ENCODE results near the gene SLC43A2. TPM values are rescaled to one million over a fixed set of nuclear protein-coding genes. Genes with fewer than 3 reads are reported as not detected.
A peak's percentile ranks its signal among the peaks of the same experiment; 100 is the strongest.

Gene SLC43A2
- total and polyA plus RNA-seq, 2 of the 13 experiments (the other 11 are each of a cell fraction or from before 2014, with no cell fraction given): 7.3 to 20.0 TPM

- TF ChIP-seq YEATS4 (CRISPR knock-in tag; IDR thresholded peaks at IDR 0.05; ENCODE audit: borderline replicate concordance): no peak
- no peak for TF ChIP-seq ZNF451 (CRISPR knock-in tag; IDR thresholded peaks at IDR 0.05)
- TF ChIP-seq ZHX1 (CRISPR knock-in tag; IDR thresholded peaks at IDR 0.05; ENCODE audit: low read depth): no peak
- TF ChIP-seq PRPF4 (IDR thresholded peaks at IDR 0.05; ENCODE audit: low read depth, low read length, poor library complexity, severe bottlenecking): no peak
- TF ChIP-seq, protein P1, sequence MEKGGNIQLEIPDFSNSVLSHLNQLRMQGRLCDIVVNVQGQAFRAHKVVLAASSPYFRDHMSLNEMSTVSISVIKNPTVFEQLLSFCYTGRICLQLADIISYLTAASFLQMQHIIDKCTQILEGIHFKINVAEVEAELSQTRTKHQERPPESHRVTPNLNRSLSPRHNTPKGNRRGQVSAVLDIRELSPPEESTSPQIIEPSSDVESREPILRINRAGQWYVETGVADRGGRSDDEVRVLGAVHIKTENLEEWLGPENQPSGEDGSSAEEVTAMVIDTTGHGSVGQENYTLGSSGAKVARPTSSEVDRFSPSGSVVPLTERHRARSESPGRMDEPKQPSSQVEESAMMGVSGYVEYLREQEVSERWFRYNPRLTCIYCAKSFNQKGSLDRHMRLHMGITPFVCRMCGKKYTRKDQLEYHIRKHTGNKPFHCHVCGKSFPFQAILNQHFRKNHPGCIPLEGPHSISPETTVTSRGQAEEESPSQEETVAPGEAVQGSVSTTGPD (CRISPR knock-in tag; IDR thresholded peaks at IDR 0.05): no peak
- TF ChIP-seq ZNF816 (CRISPR knock-in tag; IDR thresholded peaks at IDR 0.05; ENCODE audit: borderline replicate concordance): no peak
- TF ChIP-seq NFATC3 (CRISPR knock-in tag; IDR thresholded peaks at IDR 0.05): no peak
- no peak for TF ChIP-seq AGO2 (optimal IDR thresholded peaks at IDR 0.05; ENCODE audit: low read depth, low read length)
- peak; percentile 45 for TF ChIP-seq ZFX (CRISPR knock-in tag; IDR thresholded peaks at IDR 0.05; ENCODE audit: low read depth)
- no peak for TF ChIP-seq TSC22D2 (CRISPR knock-in tag; IDR thresholded peaks at IDR 0.05; ENCODE audit: borderline replicate concordance)
- no peak for TF ChIP-seq ZNF737 (CRISPR knock-in tag; IDR thresholded peaks at IDR 0.05; ENCODE audit: borderline replicate concordance)
- TF ChIP-seq SAP130 (CRISPR knock-in tag; IDR thresholded peaks at IDR 0.05; ENCODE audit: low read depth): peak; percentile 31; the same call in 1 of the 2 replicates
- TF ChIP-seq KDM5B (CRISPR knock-in tag; IDR thresholded peaks at IDR 0.05; ENCODE audit: borderline replicate concordance): peak; percentile 53; the same call in 1 of the 2 replicates
- no peak for TF ChIP-seq ZNF83 (CRISPR knock-in tag; IDR thresholded peaks at IDR 0.05; ENCODE audit: borderline replicate concordance)
- TF ChIP-seq SAFB2 (CRISPR knock-in tag; IDR thresholded peaks at IDR 0.05; ENCODE audit: borderline replicate concordance, low read depth): no peak
- no peak for TF ChIP-seq DBP (CRISPR knock-in tag; IDR thresholded peaks at IDR 0.05; ENCODE audit: not compliant biosample characterization)
- no peak for TF ChIP-seq ZFP1 (CRISPR knock-in tag; IDR thresholded peaks at IDR 0.05)
- TF ChIP-seq TEAD2 (CRISPR knock-in tag; IDR thresholded peaks at IDR 0.05): no peak
- TF ChIP-seq EP300 (IDR thresholded peaks at IDR 0.05; ENCODE audit: low read depth in 2 of 2, low read length in 2 of 2): no peak
- TF ChIP-seq EP300 (CRISPR knock-in tag; IDR thresholded peaks at IDR 0.05; ENCODE audit: borderline replicate concordance): no peak
Measured at GRCh38 chr17:1604831-1605528, 23.7 kb downstream of the SLC43A2 start (continued).

Data from HepG2 (cell line).